H1 (cell line): Measurements from ENCODE around the gene DISC1. TPM values are rescaled to one million over a fixed set of nuclear protein-coding genes. Genes with fewer than 3 reads are reported as not detected.

Experiments
- CTCF ChIA-PET: fragments of 300-600 bp; sonication (Branson Sonifier 250); formaldehyde crosslinking; loops from one replicate; lab custom pipeline; 2021; ENCODE audit not compliant: partially characterized antibody; lab: Charles Lee
- POLR2A ChIA-PET: fragments of 300-600 bp; sonication (Branson Sonifier 250); formaldehyde crosslinking; loops from one replicate; lab custom pipeline; 2021; ENCODE audit warnings: inconsistent platforms; ENCODE audit not compliant: partially characterized antibody; lab: Charles Lee
- DNase-seq, 2 experiments: peaks; one replicate each; pipeline versions ENCODE4 v3.0.0 to v3.0.0-alpha.2; 2010 to 2022; ENCODE audit warnings: low spot score in 2 of 2, low read depth in 1 of 2, mixed read lengths in 1 of 2
- FAIRE-seq: peaks from 2 replicates; lab custom pipeline; 2011; peaks lifted over from hg19 to GRCh38; lab: Jason Lieb, UNC
- H2AFZ ChIP-seq: 2 replicates; pipeline ENCODE4 v1.8.1; 2012; ENCODE audit warnings: low read length, inconsistent platforms
- H2AK5ac ChIP-seq: 2 replicates; pipeline ENCODE4 v1.6.1; 2013; ENCODE audit warnings: low read depth, low read length
- H2BK120ac ChIP-seq: replicated peaks from 2 replicates; pipeline ENCODE3; 2013; ENCODE audit warnings: low read depth, low read length, inconsistent platforms
- H2BK12ac ChIP-seq: 2 replicates; pipeline ENCODE4 v1.6.1; 2013; ENCODE audit warnings: low read depth, low read length
- H2BK15ac ChIP-seq: 2 replicates; pipeline ENCODE4 v1.6.1; 2013; ENCODE audit warnings: low read length
- H2BK20ac ChIP-seq: 2 replicates; pipeline ENCODE4 v1.6.1; 2013; ENCODE audit warnings: low read length
- H2BK5ac ChIP-seq: 2 replicates; pipeline ENCODE4 v1.6.1; 2013; ENCODE audit warnings: low read depth, low read length
- H3K14ac ChIP-seq: 2 replicates; pipeline ENCODE4 v1.6.1; 2013; ENCODE audit warnings: inconsistent platforms; ENCODE audit not compliant: insufficient read length
- H3K18ac ChIP-seq: 2 replicates; pipeline ENCODE4 v1.6.1; 2013; ENCODE audit warnings: low read length; ENCODE audit errors: extremely low read depth
- H3K23ac ChIP-seq: 2 replicates; pipeline ENCODE4 v1.6.1; 2013; ENCODE audit warnings: inconsistent platforms; ENCODE audit not compliant: insufficient read length
- H3K23me2 ChIP-seq: 2 replicates; pipeline ENCODE4 v1.6.1; 2013; ENCODE audit warnings: low read depth, low read length
- H3K27ac ChIP-seq: 2 replicates; pipeline ENCODE4 v1.6.1; 2011; ENCODE audit warnings: low read depth, low read length, inconsistent platforms
- H3K27me3 ChIP-seq, 4 experiments: replicated peaks in 1 of 4; 1 replicate in 1 of 4; 2 replicates in 3 of 4; pipeline versions ENCODE4 v1.6.1 to v1.8.1; 2011 to 2013; ENCODE audit warnings: low read length in 3 of 4, mild to moderate bottlenecking in 3 of 4, inconsistent platforms in 2 of 4, mixed read lengths in 2 of 4, moderate library complexity in 1 of 4; ENCODE audit not compliant: control insufficient read depth in 3 of 4, insufficient read depth in 3 of 4; ENCODE audit errors: extremely low read depth in 1 of 4
- H3K36me3 ChIP-seq, 4 experiments: 2 replicates each; pipeline versions ENCODE4 v1.6.1 to v1.8.1; 2011 to 2013; ENCODE audit warnings: mild to moderate bottlenecking in 4 of 4, low read length in 3 of 4, moderate library complexity in 2 of 4, control low read depth in 1 of 4, inconsistent platforms in 1 of 4; ENCODE audit not compliant: insufficient read depth in 4 of 4, control insufficient read depth in 2 of 4
- H3K4ac ChIP-seq: replicated peaks from 2 replicates; pipeline ENCODE3; 2013; ENCODE audit warnings: low read length, low read depth, mixed read lengths, inconsistent platforms; ENCODE audit not compliant: insufficient read length
- H3K4me1 ChIP-seq, 4 experiments: replicated peaks in 1 of 4; 1 replicate in 1 of 4; 2 replicates in 3 of 4; pipeline versions ENCODE4 v1.6.1 to v1.8.1; 2011 to 2013; ENCODE audit warnings: low read length in 3 of 4, inconsistent platforms in 2 of 4, mixed read lengths in 1 of 4; ENCODE audit not compliant: insufficient read depth in 4 of 4, control insufficient read depth in 3 of 4
- H3K4me2 ChIP-seq, 2 experiments: 2 replicates each; pipeline versions ENCODE4 v1.6.1 to v1.8.1; 2011 to 2013; ENCODE audit warnings: low read depth in 2 of 2, low read length in 2 of 2, control low read depth in 1 of 2, inconsistent platforms in 1 of 2, mild to moderate bottlenecking in 1 of 2; ENCODE audit not compliant: insufficient read depth in 1 of 2
- H3K4me3 ChIP-seq, 4 experiments: fragments of 200-600, 300-600 bp in 1 of 4; sonication (generic), shearing (Covaris generic), sonication (Bioruptor Twin) in 1 of 4; 2 replicates each; pipeline versions ENCODE4 v1.5.1 to v1.8.1; 2011 to 2016; ENCODE audit warnings: low read length in 4 of 4, low read depth in 3 of 4, control low read depth in 2 of 4, inconsistent platforms in 2 of 4, mild to moderate bottlenecking in 2 of 4, mixed read lengths in 1 of 4, moderate library complexity in 1 of 4; ENCODE audit not compliant: insufficient read depth in 2 of 4; ENCODE audit errors: extremely low read depth in 1 of 4
- H3K56ac ChIP-seq: replicated peaks from 2 replicates; pipeline ENCODE3; 2013; ENCODE audit warnings: low read depth, mild to moderate bottlenecking, mixed read lengths, low read length, inconsistent platforms; ENCODE audit not compliant: insufficient read length
- H3K79me1 ChIP-seq: 2 replicates; pipeline ENCODE4 v1.6.1; 2013; ENCODE audit warnings: low read depth, low read length, control low read depth
- H3K79me2 ChIP-seq, 2 experiments: 2 replicates each; pipeline versions ENCODE4 v1.6.1 to v1.8.1; 2012 to 2013; ENCODE audit warnings: low read length in 2 of 2, mild to moderate bottlenecking in 2 of 2, inconsistent platforms in 1 of 2; ENCODE audit not compliant: insufficient read depth in 2 of 2, control insufficient read depth in 1 of 2
- H3K9ac ChIP-seq, 4 experiments: replicated peaks in 1 of 4; 1 replicate in 1 of 4; 2 replicates in 3 of 4; pipeline versions ENCODE4 v1.6.1 to v1.8.1; 2011 to 2013; ENCODE audit warnings: low read depth in 3 of 4, low read length in 3 of 4, control low read depth in 2 of 4, mild to moderate bottlenecking in 2 of 4, moderate library complexity in 2 of 4, inconsistent platforms in 1 of 4; ENCODE audit errors: extremely low read depth in 1 of 4
- H3K9me3 ChIP-seq, 2 experiments: 2 replicates each; pipeline versions ENCODE4 v1.6.1 to v1.8.1; 2012 to 2013; ENCODE audit warnings: mild to moderate bottlenecking in 2 of 2, moderate library complexity in 2 of 2, control low read depth in 1 of 2, inconsistent platforms in 1 of 2, low read depth in 1 of 2, low read length in 1 of 2, mixed read lengths in 1 of 2; ENCODE audit not compliant: insufficient read depth in 2 of 2
- H4K20me1 ChIP-seq, 2 experiments: replicated peaks in 1 of 2; 2 replicates each; pipeline versions ENCODE3 to v1.8.1; 2011 to 2013; ENCODE audit warnings: inconsistent platforms in 2 of 2, low read length in 2 of 2, mild to moderate bottlenecking in 1 of 2; ENCODE audit not compliant: insufficient read depth in 2 of 2, control insufficient read depth in 1 of 2
- H4K5ac ChIP-seq: 2 replicates; pipeline ENCODE4 v1.6.1; 2013; ENCODE audit warnings: low read length, low read depth, mixed read lengths, inconsistent platforms; ENCODE audit not compliant: insufficient read length
- H4K8ac ChIP-seq: 2 replicates; pipeline ENCODE4 v1.8.0; 2013; ENCODE audit warnings: mild to moderate bottlenecking, moderate library complexity, low read length, inconsistent platforms; ENCODE audit not compliant: insufficient read depth; ENCODE audit errors: extremely low read depth
- H4K91ac ChIP-seq: replicated peaks from 2 replicates; pipeline ENCODE3; 2013; ENCODE audit warnings: low read length, mixed read lengths, inconsistent platforms; ENCODE audit not compliant: insufficient read length
- CTBP2 ChIP-seq: IDR thresholded peaks from 2 replicates; pipeline ENCODE4 v1.7.0; 2011; ENCODE audit warnings: borderline replicate concordance, mild to moderate bottlenecking, moderate library complexity, mixed read lengths, low read length; ENCODE audit not compliant: insufficient read depth, insufficient read length
- CTCF ChIP-seq, 3 experiments: IDR thresholded peaks; 1 replicate in 2 of 3; 2 replicates in 1 of 3; pipeline versions ENCODE4 v1.5.1 to v1.6.1; 2011; ENCODE audit warnings: low read length in 3 of 3, mild to moderate bottlenecking in 3 of 3, inconsistent platforms in 2 of 3, low read depth in 1 of 3, moderate library complexity in 1 of 3; ENCODE audit not compliant: insufficient read depth in 1 of 3; ENCODE audit errors: control extremely low read depth in 1 of 3
- EZH2 ChIP-seq: fragments of 200-600 bp; sonication (generic); IDR thresholded peaks from 2 replicates; pipeline ENCODE4 v1.7.1; 2012; ENCODE audit warnings: low read depth, mild to moderate bottlenecking, moderate library complexity, low read length, inconsistent platforms; ENCODE audit not compliant: severe bottlenecking
- FOSL1 ChIP-seq: IDR thresholded peaks from 2 replicates; pipeline ENCODE4 v1.6.1; 2011; ENCODE audit warnings: mild to moderate bottlenecking, low read depth, low read length, moderate library complexity; ENCODE audit not compliant: insufficient read depth
- NANOG ChIP-seq: IDR thresholded peaks from 2 replicates; pipeline ENCODE4 v1.6.1; 2011; ENCODE audit warnings: low read length, low read depth, mild to moderate bottlenecking, inconsistent platforms; ENCODE audit not compliant: insufficient read depth, poor library complexity, severe bottlenecking
- POLR2AphosphoS5 ChIP-seq: IDR thresholded peaks from 2 replicates; pipeline ENCODE4 v1.6.1; 2011; ENCODE audit warnings: low read depth, low read length
- POU5F1 ChIP-seq: IDR thresholded peaks from 2 replicates; pipeline ENCODE4 v1.6.1; 2011; ENCODE audit warnings: low read depth, mild to moderate bottlenecking, low read length, moderate library complexity
- RFX5 ChIP-seq: IDR thresholded peaks from 2 replicates; pipeline ENCODE4 v1.6.1; 2011; ENCODE audit warnings: low read depth, low read length, improper control_type of control experiment, borderline replicate concordance
- WGBS, 2 experiments: shearing (Covaris generic) in 1 of 2; methylation state at CpG; one replicate each; pipeline versions ENCODE4 v1.1.6 to v1.1.7; 2013 to 2015; ENCODE audit warnings: low lambda C conversion rate in 2 of 2, mixed read lengths in 2 of 2, inconsistent platforms in 1 of 2, low coverage in 1 of 2, missing lambda C conversion rate in 1 of 2; ENCODE audit not compliant: insufficient replicate concordance in 2 of 2, insufficient coverage in 1 of 2, insufficient read length in 1 of 2; ENCODE audit errors: extremely low coverage in 1 of 2, missing lambda C conversion rate in 1 of 2; 5-methylcytosine and 5-hydroxymethylcytosine counted together
- polyA plus RNA-seq, 7 experiments: library from polyadenylated mRNA; depleted of rRNA in 3 of 7; stranded (reverse) in 5 of 7; unstranded in 2 of 7; fragments of >200 nt in 5 of 7; fragments of 200-250 nt in 2 of 7; gene quantifications; 1 replicate in 5 of 7; 2 replicates in 1 of 7; 4 replicates in 1 of 7; pipeline versions ENCODE4 v1.2.1 to v1.2.3, GENCODE V29; 2011 to 2013; ENCODE audit warnings: missing spikeins in 2 of 7, mixed read lengths in 2 of 7
- total RNA-seq: library from RNA; stranded (reverse); fragmentation: NEBNext Ultra II Directional; extraction: Animal tissue kit (Norgen Biotek cat#: 25700); gene quantifications from 2 replicates; pipeline ENCODE4 v1.2.1, GENCODE V29; 2021

Gene DISC1
- total and polyA plus RNA-seq, 2 of the 8 experiments (the other 6 are each of a cell fraction or from before 2014, with no cell fraction given): 1.1 to 3.5 TPM

- no peaks in the 10 kb centered on the region for H3K79me2 ChIP-seq
- peaks cover 0 to 2% (median 0%) of the 10 kb centered on the region in 4 experiments; a peak in 1 of 7 replicates for H3K4me1 ChIP-seq
- WGBS, 2 experiments: 56% methylated on average over 21 of the region's 21 CpGs; no CpG with 5 or more reads in 1 of the 2 experiments
- POLR2A ChIA-PET: interaction anchor here (0.6 kb wide), 1 partner anchor 58 kb away, joined by 3 read pairs; no protein-coding TSS in a partner anchor
- H2BK5ac ChIP-seq: no peak overlapping the region
- no peak overlapping the region for H3K56ac ChIP-seq
- no peak overlapping the region for H2AK5ac ChIP-seq
- no peak overlapping the region for H3K14ac ChIP-seq
- no peak overlapping the region for H3K18ac ChIP-seq
- H3K4me2 ChIP-seq: no peak overlapping the region
- no peak overlapping the region for H2BK15ac ChIP-seq
- no peak overlapping the region for H2BK120ac ChIP-seq
- no peak overlapping the region for H3K4ac ChIP-seq
- no peak overlapping the region for H4K5ac ChIP-seq
- no peak overlapping the region for H2BK12ac ChIP-seq
- H2BK20ac ChIP-seq: no peak overlapping the region
- H3K4me3 ChIP-seq: no peak overlapping the region
- CTCF ChIA-PET: interaction anchor here (0.5 to 3.5 kb wide), 37 partner anchors 8 to 463 kb away, joined by 3 to 47 read pairs (median 4); no protein-coding TSS in a partner anchor
- H3K36me3 ChIP-seq: no peaks in the 10 kb centered on the region
- no peak overlapping the region for H4K91ac ChIP-seq
- FAIRE-seq (peak; percentile 85), DNase-seq (peak; percentile 53 to 79)
- H3K9me3 ChIP-seq: no peaks in the 10 kb centered on the region
- H3K27me3 ChIP-seq: no peaks in the 10 kb centered on the region
- peak overlapping the region; percentile 66; the same call in 1 of the 2 replicates for H4K8ac ChIP-seq
- no peaks in the 10 kb centered on the region for H4K20me1 ChIP-seq
- H3K23me2 ChIP-seq: no peaks in the 10 kb centered on the region
- H3K23ac ChIP-seq: no peak overlapping the region
- no peak overlapping the region for H3K9ac ChIP-seq
- no peaks in the 10 kb centered on the region for H3K79me1 ChIP-seq
- peak overlapping the region; percentile 80; the same call in 1 of the 2 replicates for H2AFZ ChIP-seq
- no peak overlapping the region for H3K27ac ChIP-seq
- TF ChIP-seq NANOG: peak; percentile 35
- TF ChIP-seq EZH2: no peak
- peak; percentile 88 to 99 (median 98) for TF ChIP-seq CTCF (IDR thresholded peaks at IDR 0.05; ENCODE audit: control extremely low read depth in 1 of 3, insufficient read depth in 1 of 3, low read depth in 1 of 3, low read length in 3 of 3)
- TF ChIP-seq RFX5: no peak
- no peak for TF ChIP-seq FOSL1
- TF ChIP-seq CTBP2: no peak
- no peak for TF ChIP-seq POU5F1
- TF ChIP-seq POLR2AphosphoS5: no peak
These were observed 180.3 kb downstream of the DISC1 start for GRCh38 chr1:231806623-231807495.
